Measurements from ENCODE around the gene DLL1. TPM values are rescaled to one million over a fixed set of nuclear protein-coding genes. Genes with fewer than 3 reads are reported as not detected.
"Not testable (repeated sequence)": the region's sequence is repeated elsewhere in the genome, so short reads cannot be mapped to it uniquely, and the experiment has no call there.

Gene DLL1
- total RNA-seq, 4 donors from 2014 or later = 8.7 to 24.3 (median 19.2) TPM

GRCh38 chr6:170265655-170266054 lies 25.2 kb downstream of the DLL1 start:
- H3K4me3 ChIP-seq = no peak overlapping the region
- H3K27ac ChIP-seq = no peak overlapping the region
- intact Hi-C loops (cut with DNase I; ENCODE audit: low total_unique reads) = no loop called here
- TF ChIP-seq POLR2A (IDR thresholded peaks at IDR 0.05) (no peak), CTCF (IDR thresholded peaks at IDR 0.05) (no peak)
- H3K4me1 ChIP-seq = peaks cover 0 to 3% of the 10 kb centered on the region in 2 donors
- H3K36me3 ChIP-seq = no peaks in the 10 kb centered on the region
- no peaks in the 10 kb centered on the region for H3K27me3 ChIP-seq
- no peak for DNase-seq
- H3K9me3 ChIP-seq = no peaks in the 10 kb centered on the region

GRCh38 chr6:170264644-170265043 lies 26.2 kb downstream of the DLL1 start:
- H3K36me3 ChIP-seq; H3K9me3 ChIP-seq; intact Hi-C loops (cut with DNase I; ENCODE audit: low total_unique reads); H3K27me3 ChIP-seq; H3K27ac ChIP-seq; H3K4me1 ChIP-seq; DNase-seq; H3K4me3 ChIP-seq: not testable (repeated sequence)

- Histone ChIP-seq H3K36me3 (no peaks in the 10 kb centered on the region), H3K9me3 (no peaks in the 10 kb centered on the region), H3K4me3 (no peak overlapping the region), H3K4me1 (peaks cover 0 to 3% of the 10 kb centered on the region in 2 donors), H3K27me3 (no peaks in the 10 kb centered on the region), H3K27ac (no peak overlapping the region)
- intact Hi-C loops (cut with DNase I; ENCODE audit: low total_unique reads) = no loop called here
- DNase-seq = no peak
- TF ChIP-seq CTCF (IDR thresholded peaks at IDR 0.05) (no peak), POLR2A (IDR thresholded peaks at IDR 0.05) (no peak)
These were observed 26.8 kb downstream of the DLL1 start for GRCh38 chr6:170264086-170264485.

- no peaks in the 10 kb centered on the region for H3K9me3 ChIP-seq
- no peak overlapping the region for H3K4me3 ChIP-seq
- intact Hi-C loops (cut with DNase I; ENCODE audit: low total_unique reads) = no loop called here
- no peaks in the 10 kb centered on the region for H3K27me3 ChIP-seq
- DNase-seq = no peak
- H3K36me3 ChIP-seq = no peaks in the 10 kb centered on the region
- peaks cover 0 to 3% of the 10 kb centered on the region in 2 donors for H3K4me1 ChIP-seq
- H3K27ac ChIP-seq = no peak overlapping the region
- TF ChIP-seq POLR2A (IDR thresholded peaks at IDR 0.05) (no peak), CTCF (IDR thresholded peaks at IDR 0.05) (no peak)
These were observed 27.5 kb downstream of the DLL1 start for GRCh38 chr6:170263410-170263809.

GRCh38 chr6:170262489-170263088 lies 28.3 kb downstream of the DLL1 start:
- Histone ChIP-seq H3K36me3 (no peaks in the 10 kb centered on the region), H3K27me3 (no peaks in the 10 kb centered on the region)

More at GRCh38 chr6:170262489-170263088, 28.3 kb downstream of the DLL1 start:
- peaks cover 0 to 3% of the 10 kb centered on the region in 2 donors for H3K4me1 ChIP-seq
- intact Hi-C loops (cut with DNase I; ENCODE audit: low total_unique reads) = no loop called here
- no peaks in the 10 kb centered on the region for H3K9me3 ChIP-seq
- H3K4me3 ChIP-seq = no peak overlapping the region
- DNase-seq = no peak
- H3K27ac ChIP-seq = no peak overlapping the region
- TF ChIP-seq POLR2A (IDR thresholded peaks at IDR 0.05) = no peak
- TF ChIP-seq CTCF (IDR thresholded peaks at IDR 0.05) = no peak

Data from uterus (tissue), 4 donors.